HG03457 (cell line): ENCODE results near the gene SIGLEC1.

ENCODE experiments used
- ATAC-seq: cut with Tn5 transposase; IDR thresholded peaks from one replicate; pipeline ENCODE4 v1.9.1; 2021; ENCODE audit warnings: moderate number of reproducible peaks; ENCODE audit not compliant: unreplicated experiment

SIGLEC1 gene

DNA sequence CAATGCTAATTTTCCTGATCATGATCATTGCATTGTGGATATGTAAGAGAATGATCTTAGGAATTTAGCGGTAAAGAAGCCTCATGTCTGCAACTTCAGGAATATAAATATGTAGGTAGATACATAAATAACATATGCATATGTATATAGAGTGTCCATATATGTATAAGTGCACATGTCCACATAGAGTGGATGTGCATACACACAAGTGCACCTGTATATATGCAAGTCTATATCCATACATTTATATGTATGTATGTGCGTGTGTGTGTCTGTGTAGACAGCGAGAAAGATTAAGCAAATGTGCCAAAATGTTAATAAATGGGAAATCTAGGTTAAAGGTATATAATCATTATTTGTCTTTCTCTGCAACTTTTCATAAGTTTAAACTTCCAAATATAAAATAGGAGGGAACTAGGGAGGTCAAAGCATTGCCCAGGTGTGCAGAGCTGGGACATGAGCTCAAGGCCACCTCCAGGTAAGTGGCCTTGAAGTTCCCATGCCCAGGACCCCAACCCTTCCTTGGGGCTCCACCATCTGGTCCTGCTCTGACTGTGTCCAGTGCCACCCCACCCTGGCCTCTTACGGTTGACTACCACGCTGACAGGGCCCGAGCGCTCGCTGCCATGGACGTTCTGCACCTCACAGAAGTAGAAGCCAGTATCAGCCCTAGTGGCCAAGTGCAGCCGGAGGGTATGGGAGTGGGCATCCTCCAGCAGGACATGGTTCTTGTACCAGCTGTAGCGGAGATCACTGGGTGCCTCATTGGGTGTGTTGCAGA, 9.6 kb downstream of the SIGLEC1 start:
- ATAC-seq = no peak

DNA sequence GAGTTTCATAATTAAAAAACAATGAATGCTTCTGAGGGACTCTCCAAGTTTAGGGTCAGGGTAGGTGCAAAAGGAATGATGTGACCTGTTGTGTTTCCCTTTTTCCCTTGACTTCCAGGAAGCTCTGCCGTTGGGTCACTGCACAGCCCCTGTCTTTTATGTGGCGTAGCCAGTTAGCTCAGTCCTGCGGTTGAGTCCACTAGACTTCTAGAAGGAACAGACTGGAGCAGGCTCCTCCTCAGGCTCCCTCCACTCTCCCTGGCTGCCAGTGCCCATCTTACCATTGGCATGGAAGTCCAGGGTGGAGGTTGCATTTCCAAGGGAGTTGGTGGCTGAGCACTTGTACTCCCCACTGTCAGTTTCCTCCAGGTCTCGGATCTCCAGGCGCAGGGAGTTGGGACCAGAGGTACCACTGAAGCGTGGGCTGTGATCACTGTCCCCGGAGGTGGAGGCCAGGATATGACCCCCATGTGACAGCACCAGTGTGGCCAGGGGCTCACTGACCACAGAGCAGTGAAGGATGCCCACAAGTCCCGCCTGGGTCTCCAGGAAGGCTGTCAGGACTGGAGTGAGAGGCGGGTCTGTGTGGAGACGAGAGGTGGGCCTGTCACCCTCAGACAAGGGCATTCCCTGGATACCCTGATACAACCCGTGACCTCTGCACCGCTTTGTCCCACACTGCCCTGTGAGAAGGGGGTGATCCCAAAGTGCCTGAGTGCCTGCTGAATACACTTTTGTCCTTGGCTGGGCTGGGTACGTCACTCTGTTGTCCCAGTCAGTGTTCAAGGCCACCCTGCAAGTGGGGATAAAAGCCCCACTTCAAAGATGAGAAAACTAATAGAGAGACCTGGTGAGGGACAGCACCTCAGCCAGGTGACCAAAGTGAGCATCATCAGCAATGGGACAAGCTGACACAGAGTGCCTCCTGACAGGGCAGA, 11.1 kb downstream of the SIGLEC1 start:
- ATAC-seq = no peak

DNA sequence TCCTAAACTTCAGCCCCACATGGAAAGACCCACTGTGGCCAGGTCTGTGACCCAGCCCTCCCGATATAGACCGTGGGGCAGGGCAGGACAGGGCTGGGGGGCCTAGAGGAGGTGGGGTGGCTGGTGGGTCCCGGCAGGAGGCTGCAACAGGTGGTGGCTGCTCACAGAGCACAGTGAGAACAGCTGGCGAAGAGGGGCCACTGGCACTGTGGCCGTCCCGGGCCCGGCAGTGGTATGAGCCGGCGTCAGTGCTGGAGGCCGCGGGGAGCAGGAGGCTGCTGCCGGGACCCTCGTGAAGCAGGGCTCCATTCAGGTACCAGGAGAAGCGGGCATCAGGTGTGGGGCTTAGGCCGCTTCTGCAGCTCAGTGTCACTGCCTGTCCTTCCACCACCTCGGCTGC, 13.4 kb downstream of the SIGLEC1 start:
- ATAC-seq = no peak

DNA sequence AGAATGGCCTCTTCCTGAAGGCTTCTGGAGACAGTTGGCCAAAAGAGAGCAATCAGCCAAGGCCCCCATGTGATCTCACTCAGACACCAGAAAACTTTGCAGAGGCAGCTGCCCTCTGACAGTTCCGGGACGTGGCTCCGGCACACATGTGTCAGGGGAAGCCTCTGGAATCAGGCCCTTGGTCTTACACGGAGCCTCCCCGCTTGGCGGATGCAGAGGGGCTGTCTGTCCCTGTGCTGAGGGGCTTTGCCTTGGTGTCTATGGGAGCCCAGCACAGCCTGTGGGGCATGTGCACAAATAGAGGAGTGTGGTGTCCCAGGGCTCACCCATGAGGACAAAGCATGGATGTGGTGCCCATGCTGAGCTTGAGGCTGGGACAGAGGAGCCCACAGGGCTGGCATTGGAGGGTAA, 13.8 kb downstream of the SIGLEC1 start:
- no peak for ATAC-seq

GRCh38 chr20:3697588-3698305, 14.7 kb downstream of the SIGLEC1 start:
- no peak for ATAC-seq

GRCh38 chr20:3696745-3697587, 15.4 kb downstream of the SIGLEC1 start:
- no peak for ATAC-seq

DNA sequence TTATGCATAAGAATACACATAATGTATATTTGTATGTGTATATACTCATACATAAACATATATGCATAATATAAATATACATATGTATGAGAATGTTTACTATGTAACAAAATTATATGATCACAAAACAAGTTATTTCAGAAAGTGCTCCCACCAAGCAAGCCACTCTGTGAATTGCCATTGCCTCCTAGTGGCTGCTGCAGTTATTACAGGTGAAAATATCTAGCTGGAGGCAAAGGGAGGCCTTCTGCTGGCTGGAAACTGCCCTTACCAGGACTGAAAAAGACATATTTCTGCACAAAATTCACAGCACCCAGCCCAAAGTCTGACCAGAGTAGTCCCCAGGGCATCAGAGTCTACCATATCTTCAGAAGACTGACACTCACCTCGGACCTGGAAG, 16.2 kb downstream of the SIGLEC1 start:
- ATAC-seq = no peak

- no peak for ATAC-seq
Observed at GRCh38 chr20:3694864-3695263, 17.5 kb downstream of the SIGLEC1 start.

GRCh38 chr20:3693376-3693775, 19.0 kb downstream of the SIGLEC1 start:
- no peak for ATAC-seq

DNA sequence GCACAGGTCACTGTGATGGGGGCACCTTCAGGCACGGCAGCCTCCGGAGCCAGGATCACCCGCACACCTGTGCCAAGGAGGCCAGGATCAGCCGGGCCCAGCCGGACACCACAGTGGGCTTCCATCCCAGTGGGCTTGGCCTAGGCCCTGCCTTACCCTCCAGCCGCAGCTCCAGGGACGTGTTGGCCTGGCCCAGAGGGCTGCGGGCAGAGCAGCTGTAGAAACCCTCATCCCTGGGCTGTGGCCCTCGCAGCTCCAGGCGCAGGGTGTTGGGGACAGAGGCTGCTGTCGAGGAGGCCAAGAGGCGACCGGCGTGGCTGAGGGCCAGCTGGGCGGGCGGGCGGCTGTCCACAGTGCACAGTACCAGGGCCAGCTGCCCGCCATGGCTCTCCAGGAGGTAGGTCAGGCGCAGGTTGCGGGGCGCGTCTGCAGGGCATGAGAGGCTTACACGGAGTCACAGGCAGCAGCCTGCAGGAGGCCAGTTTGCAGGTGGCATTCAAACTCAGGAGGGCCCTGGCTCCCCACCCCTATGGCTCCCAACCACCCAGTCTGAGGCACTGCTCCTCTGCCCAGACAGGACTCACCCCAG, 19.6 kb downstream of the SIGLEC1 start:
- no peak for ATAC-seq

DNA sequence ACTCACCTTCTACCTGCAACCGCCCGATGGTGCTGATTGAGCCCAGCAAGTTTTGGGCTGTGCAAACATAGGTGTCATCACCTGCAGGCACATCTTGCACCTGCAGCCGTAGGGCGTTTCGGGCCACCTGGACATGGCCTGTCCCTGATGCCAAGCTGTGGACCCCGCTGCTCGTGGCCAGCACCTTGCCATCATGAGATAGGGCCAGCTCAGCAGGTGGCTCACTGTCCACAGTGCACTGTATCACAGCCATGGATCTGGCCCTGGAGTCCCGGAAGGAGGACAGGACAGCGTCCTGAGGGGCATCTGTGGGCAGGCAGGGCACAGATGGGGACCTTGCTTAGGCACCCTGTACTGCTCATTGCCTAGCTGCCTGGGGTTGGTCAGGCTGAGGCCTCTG, 20.5 kb downstream of the SIGLEC1 start:
- no peak for ATAC-seq

DNA sequence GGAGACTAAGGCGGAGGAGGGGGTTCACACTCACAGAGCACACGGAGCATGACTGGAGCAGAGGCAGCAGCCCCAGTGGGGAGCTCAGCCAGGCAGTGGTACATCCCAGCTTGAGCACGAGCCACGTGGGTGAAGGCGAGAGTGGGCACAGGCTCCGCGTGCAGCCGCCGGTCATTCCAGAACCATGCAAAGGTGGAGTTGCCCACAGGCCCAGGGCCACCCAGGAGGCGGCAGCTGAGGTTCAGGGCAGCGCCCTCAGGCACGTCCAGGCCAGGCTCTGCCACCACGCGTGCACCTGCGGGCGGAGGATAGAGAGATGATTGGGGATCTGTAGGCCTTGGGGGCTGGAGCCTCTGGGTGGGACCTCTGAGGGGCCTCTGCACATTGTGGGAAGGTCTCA, 21.1 kb downstream of the SIGLEC1 start:
- no peak for ATAC-seq

- ATAC-seq = no peak
Observed at GRCh38 chr20:3690413-3690812, 22.0 kb downstream of the SIGLEC1 start.

DNA sequence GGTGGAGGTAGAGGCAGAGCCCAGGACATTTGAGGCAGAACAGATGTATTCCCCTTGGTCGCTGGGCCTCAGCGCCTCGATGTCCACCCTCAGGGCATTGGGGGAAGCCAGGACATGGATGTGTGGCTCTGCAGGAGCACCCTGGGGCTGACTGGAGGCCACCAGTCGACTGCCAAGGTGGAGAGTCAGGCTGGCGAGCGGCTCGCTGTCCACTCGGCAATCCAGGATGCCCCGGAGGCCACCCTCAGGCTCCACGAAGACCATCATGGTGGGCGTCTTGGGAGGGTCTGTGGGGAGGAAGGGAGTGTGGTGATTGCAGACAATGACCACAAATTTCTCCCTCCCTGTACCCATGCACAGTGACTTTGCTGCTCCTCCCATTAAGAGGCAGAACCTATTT, 22.4 kb downstream of the SIGLEC1 start:
- ATAC-seq = no peak

GRCh38 chr20:3687655-3688054, 24.7 kb downstream of the SIGLEC1 start:
- no peak for ATAC-seq

- ATAC-seq = no peak
Observed at GRCh38 chr20:3686867-3687321, 25.5 kb downstream of the SIGLEC1 start.

DNA sequence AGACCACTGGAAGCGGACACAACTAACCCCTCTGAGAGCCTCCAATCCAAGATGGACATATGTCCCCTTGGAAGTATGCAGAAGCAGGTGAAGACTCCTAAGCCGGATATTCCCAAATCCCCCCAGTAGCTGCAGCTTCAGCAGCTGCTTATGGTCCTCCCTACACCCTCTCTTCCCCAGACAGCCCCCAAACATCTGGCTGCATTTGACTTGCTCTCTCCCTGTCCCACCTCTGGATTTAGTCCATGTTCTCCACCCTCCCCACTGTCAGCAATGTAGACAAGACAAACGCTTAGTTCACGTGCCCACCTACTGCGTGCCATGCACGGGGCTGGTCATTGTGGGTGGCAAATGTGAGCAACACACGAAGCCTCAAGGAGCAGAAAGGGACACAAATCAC, 26.0 kb downstream of the SIGLEC1 start:
- no peak for ATAC-seq

- ATAC-seq = no peak
Observed at GRCh38 chr20:3685341-3685740, 27.1 kb downstream of the SIGLEC1 start.

GRCh38 chr20:3681931-3682781, 30.2 kb downstream of the SIGLEC1 start, which contains the start of gene ADAM33:
TSS of gene ADAM33 (minus strand) at chr20:3682010. CDS start at chr20:3682004, 6 bp downstream.
- no peak for ATAC-seq
